ENCODE results near the gene DCHS2.

Gene DCHS2

GRCh38 chr4:154490234-154490582 lies 1.4 kb downstream of the DCHS2 start:
- no peak for DNase-seq

GRCh38 chr4:154489558-154490233 lies 1.9 kb downstream of the DCHS2 start:
- no peak for DNase-seq

GRCh38 chr4:154487145-154487544 lies 4.5 kb downstream of the DCHS2 start:
- DNase-seq = no peak

- DNase-seq = no peak
Observed at GRCh38 chr4:154485127-154485773, 6.3 kb downstream of the DCHS2 start.

- DNase-seq = no peak
Observed at GRCh38 chr4:154478547-154478946, 13.1 kb downstream of the DCHS2 start.

- no peak for DNase-seq
Observed at GRCh38 chr4:154478128-154478527, 13.5 kb downstream of the DCHS2 start.

GRCh38 chr4:154476232-154476631 lies 15.4 kb downstream of the DCHS2 start:
- DNase-seq = no peak

GRCh38 chr4:154475820-154476219 lies 15.8 kb downstream of the DCHS2 start:
- DNase-seq = no peak

GRCh38 chr4:154473497-154473896 lies 18.1 kb downstream of the DCHS2 start:
- no peak for DNase-seq

- DNase-seq = no peak
Observed at GRCh38 chr4:154472858-154473257, 18.7 kb downstream of the DCHS2 start.

- no peak for DNase-seq
Observed at GRCh38 chr4:154471526-154472331, 19.9 kb downstream of the DCHS2 start.

- no peak for DNase-seq
Observed at GRCh38 chr4:154471032-154471431, 20.6 kb downstream of the DCHS2 start.

GRCh38 chr4:154467886-154468285 lies 23.7 kb downstream of the DCHS2 start:
- DNase-seq = no peak

- DNase-seq = no peak
Observed at GRCh38 chr4:154466336-154466735, 25.3 kb downstream of the DCHS2 start.

GRCh38 chr4:154465085-154465484 lies 26.5 kb downstream of the DCHS2 start:
- DNase-seq = no peak

- DNase-seq = no peak
Observed at GRCh38 chr4:154464654-154465053, 26.9 kb downstream of the DCHS2 start.

- DNase-seq = no peak
Observed at GRCh38 chr4:154462081-154462810, 29.4 kb downstream of the DCHS2 start.

GRCh38 chr4:154457471-154457870 lies 34.1 kb downstream of the DCHS2 start:
- no peak for DNase-seq

GRCh38 chr4:154456889-154457288 lies 34.7 kb downstream of the DCHS2 start:
- no peak for DNase-seq

GRCh38 chr4:154456240-154456639 lies 35.4 kb downstream of the DCHS2 start:
- no peak for DNase-seq

- no peak for DNase-seq
Observed at GRCh38 chr4:154455111-154455510, 36.5 kb downstream of the DCHS2 start.

GRCh38 chr4:154454710-154455109 lies 36.9 kb downstream of the DCHS2 start:
- no peak for DNase-seq

- no peak for DNase-seq
Observed at GRCh38 chr4:154452798-154453346, 38.7 kb downstream of the DCHS2 start.
